HK-2 (cell line): ENCODE data around the gene CACHD1.
"Not testable (repeated sequence)": the region's sequence is repeated elsewhere in the genome, so short reads cannot be mapped to it uniquely, and the experiment has no call there.

Experiments
- DNase-seq: peaks from one replicate; pipeline ENCODE4 v3.0.0-alpha.2; 2018; ENCODE audit not compliant: unreplicated experiment

Gene CACHD1

GRCh38 chr1:64588876-64589275 is 118.9 kb downstream of the CACHD1 start:
- no peak for DNase-seq

- no peak for DNase-seq
Measured at GRCh38 chr1:64590316-64590715, 120.4 kb downstream of the CACHD1 start.

- no peak for DNase-seq
Measured at GRCh38 chr1:64594446-64594845, 124.5 kb downstream of the CACHD1 start.

GRCh38 chr1:64595871-64596515 is 126.1 kb downstream of the CACHD1 start:
- DNase-seq: no peak

GRCh38 chr1:64597113-64597512 is 127.2 kb downstream of the CACHD1 start:
- DNase-seq: no peak

- peak; percentile 5 for DNase-seq
Measured at GRCh38 chr1:64598100-64598571, 128.2 kb downstream of the CACHD1 start.

- DNase-seq: no peak
Measured at GRCh38 chr1:64599242-64599641, 129.3 kb downstream of the CACHD1 start.

- no peak for DNase-seq
Measured at GRCh38 chr1:64601207-64601606, 131.3 kb downstream of the CACHD1 start.

GRCh38 chr1:64608005-64608650 is 138.2 kb downstream of the CACHD1 start:
- no peak for DNase-seq

- DNase-seq: no peak
Measured at GRCh38 chr1:64608651-64609048, 138.7 kb downstream of the CACHD1 start.

GRCh38 chr1:64610950-64611349 is 141.0 kb downstream of the CACHD1 start:
- DNase-seq: not testable (repeated sequence)

GRCh38 chr1:64616039-64616438 is 146.1 kb downstream of the CACHD1 start:
- DNase-seq: no peak

- DNase-seq: peak; percentile 71
Measured at GRCh38 chr1:64623750-64624191, 153.8 kb downstream of the CACHD1 start.

- DNase-seq: peak; percentile 17
Measured at GRCh38 chr1:64624218-64624713, 154.3 kb downstream of the CACHD1 start.

GRCh38 chr1:64624808-64625207 is 154.9 kb downstream of the CACHD1 start:
- no peak for DNase-seq

GRCh38 chr1:64630611-64631010 is 160.7 kb downstream of the CACHD1 start:
- DNase-seq: no peak

- no peak for DNase-seq
Measured at GRCh38 chr1:64631346-64632034, 161.6 kb downstream of the CACHD1 start.

GRCh38 chr1:64632936-64633335 is 163.0 kb downstream of the CACHD1 start:
- DNase-seq: no peak

GRCh38 chr1:64645735-64646134 is 175.8 kb downstream of the CACHD1 start:
- no peak for DNase-seq

GRCh38 chr1:64650411-64650810 is 180.5 kb downstream of the CACHD1 start:
- no peak for DNase-seq

GRCh38 chr1:64651841-64652240 is 181.9 kb downstream of the CACHD1 start:
- DNase-seq: no peak

- no peak for DNase-seq
Measured at GRCh38 chr1:64653466-64653865, 183.5 kb downstream of the CACHD1 start.
